ENCODE data around the gene LYZL6.

The LYZL6 gene

GRCh38 chr17:35931794-35932425 lies 11.6 kb downstream of the LYZL6 start:
- Histone ChIP-seq H3K4me3 (ENCODE audit: low read depth, low read length, poor library complexity, severe bottlenecking) (no peak overlapping the region), H4K20me1 (ENCODE audit: insufficient read depth, low read length) (no peaks in the 10 kb centered on the region), H3K27ac (ENCODE audit: low read depth, low read length, poor library complexity, severe bottlenecking) (no peak overlapping the region), H2AFZ (ENCODE audit: low read length) (no peak overlapping the region), H3K36me3 (ENCODE audit: insufficient read depth, low read length) (no peaks in the 10 kb centered on the region; the same call in 1 of the 2 replicates), H3K79me2 (ENCODE audit: insufficient read depth, low read length) (no peaks in the 10 kb centered on the region), H3K9me2 (ENCODE audit: low read depth, low read length) (no peaks in the 10 kb centered on the region), H3K9ac (ENCODE audit: low read length) (no peak overlapping the region), H3K4me1 (ENCODE audit: insufficient read depth, low read length, severe bottlenecking) (peaks cover 18% of the 10 kb centered on the region), H3K9me3 (ENCODE audit: low read length) (no peaks in the 10 kb centered on the region), H3K27me3 (ENCODE audit: insufficient read depth, low read length) (no peaks in the 10 kb centered on the region), H3K4me2 (ENCODE audit: low read length) (no peak overlapping the region), H3F3A (ENCODE audit: insufficient read depth, low read length) (no peaks in the 10 kb centered on the region)
- no peak for TF ChIP-seq EZH2 (IDR thresholded peaks at IDR 0.05; ENCODE audit: borderline replicate concordance, low read length)
- TF ChIP-seq CTCF (IDR thresholded peaks at IDR 0.05; ENCODE audit: low read length): no peak

GRCh38 chr17:35930211-35931065 lies 13.1 kb downstream of the LYZL6 start, which contains the start of gene RDM1:
Gene RDM1, minus strand, starts transcription at chr17:35930773. Its CDS starts 46 bp downstream, at chr17:35930727.
- Histone ChIP-seq H3K36me3 (ENCODE audit: insufficient read depth, low read length) (peaks cover 3% of the 10 kb centered on the region), H3K4me3 (ENCODE audit: low read depth, low read length, poor library complexity, severe bottlenecking) (peak within 1 kb of the TSS; percentile 74), H2AFZ (ENCODE audit: low read length) (peak within 1 kb of the TSS; percentile 99), H4K20me1 (ENCODE audit: insufficient read depth, low read length) (no peaks in the 10 kb centered on the region), H3K27ac (ENCODE audit: low read depth, low read length, poor library complexity, severe bottlenecking) (peak within 1 kb of the TSS; percentile 15), H3F3A (ENCODE audit: insufficient read depth, low read length) (no peaks in the 10 kb centered on the region), H3K79me2 (ENCODE audit: insufficient read depth, low read length) (no peaks in the 10 kb centered on the region), H3K9me3 (ENCODE audit: low read length) (no peaks in the 10 kb centered on the region), H3K9ac (ENCODE audit: low read length) (peak within 1 kb of the TSS; percentile 77), H3K9me2 (ENCODE audit: low read depth, low read length) (no peaks in the 10 kb centered on the region), H3K4me1 (ENCODE audit: insufficient read depth, low read length, severe bottlenecking) (peaks cover 18% of the 10 kb centered on the region), H3K4me2 (ENCODE audit: low read length) (peak within 1 kb of the TSS; percentile 71), H3K27me3 (ENCODE audit: insufficient read depth, low read length) (no peaks in the 10 kb centered on the region)
- TF ChIP-seq EZH2 (IDR thresholded peaks at IDR 0.05; ENCODE audit: borderline replicate concordance, low read length) (no peak), CTCF (IDR thresholded peaks at IDR 0.05; ENCODE audit: low read length) (no peak)

GRCh38 chr17:35927714-35928113 lies 15.8 kb downstream of the LYZL6 start:
- no peaks in the 10 kb centered on the region for H3K9me3 ChIP-seq (ENCODE audit: low read length)
- TF ChIP-seq CTCF (IDR thresholded peaks at IDR 0.05; ENCODE audit: low read length): no peak
- no peak for TF ChIP-seq EZH2 (IDR thresholded peaks at IDR 0.05; ENCODE audit: borderline replicate concordance, low read length)

More at GRCh38 chr17:35927714-35928113, 15.8 kb downstream of the LYZL6 start:
- Histone ChIP-seq H4K20me1 (ENCODE audit: insufficient read depth, low read length) (no peaks in the 10 kb centered on the region), H3K27me3 (ENCODE audit: insufficient read depth, low read length) (no peaks in the 10 kb centered on the region), H3K79me2 (ENCODE audit: insufficient read depth, low read length) (no peaks in the 10 kb centered on the region), H3K36me3 (ENCODE audit: insufficient read depth, low read length) (peaks cover 26% of the 10 kb centered on the region), H3F3A (ENCODE audit: insufficient read depth, low read length) (no peaks in the 10 kb centered on the region), H3K27ac (ENCODE audit: low read depth, low read length, poor library complexity, severe bottlenecking) (no peak overlapping the region), H3K9me2 (ENCODE audit: low read depth, low read length) (no peaks in the 10 kb centered on the region), H3K4me2 (ENCODE audit: low read length) (no peak overlapping the region), H3K4me3 (ENCODE audit: low read depth, low read length, poor library complexity, severe bottlenecking) (no peak overlapping the region), H3K4me1 (ENCODE audit: insufficient read depth, low read length, severe bottlenecking) (peaks cover 18% of the 10 kb centered on the region), H2AFZ (ENCODE audit: low read length) (no peak overlapping the region), H3K9ac (ENCODE audit: low read length) (no peak overlapping the region)

Measured in OCI-LY1 (cell line).